Lung microvascular endothelial cell (primary cell): ENCODE measurements around the gene PPP1R15A. TPM values are rescaled to one million over a fixed set of nuclear protein-coding genes. Genes with fewer than 3 reads are reported as not detected.
A peak's percentile ranks its signal among the peaks of the same experiment; 100 is the strongest.
"Not testable (repeated sequence)": the region's sequence is repeated elsewhere in the genome, so short reads cannot be mapped to it uniquely, and the experiment has no call there.

ENCODE experiments used
- DNase-seq, 2 donors: peaks; one replicate each; pipeline versions ENCODE4 v3.0.0 to v3.0.0-alpha.2; 2010; ENCODE audit warnings: low read depth in 2 of 2
- total RNA-seq: library from RNA; depleted of rRNA; stranded (reverse); fragments of >200 nt; gene quantifications from 2 replicates; pipeline ENCODE4 v1.2.1, GENCODE V29; 2014

The PPP1R15A gene
- total RNA-seq: 21.6 and 63.9 TPM in 2 replicates

DNA sequence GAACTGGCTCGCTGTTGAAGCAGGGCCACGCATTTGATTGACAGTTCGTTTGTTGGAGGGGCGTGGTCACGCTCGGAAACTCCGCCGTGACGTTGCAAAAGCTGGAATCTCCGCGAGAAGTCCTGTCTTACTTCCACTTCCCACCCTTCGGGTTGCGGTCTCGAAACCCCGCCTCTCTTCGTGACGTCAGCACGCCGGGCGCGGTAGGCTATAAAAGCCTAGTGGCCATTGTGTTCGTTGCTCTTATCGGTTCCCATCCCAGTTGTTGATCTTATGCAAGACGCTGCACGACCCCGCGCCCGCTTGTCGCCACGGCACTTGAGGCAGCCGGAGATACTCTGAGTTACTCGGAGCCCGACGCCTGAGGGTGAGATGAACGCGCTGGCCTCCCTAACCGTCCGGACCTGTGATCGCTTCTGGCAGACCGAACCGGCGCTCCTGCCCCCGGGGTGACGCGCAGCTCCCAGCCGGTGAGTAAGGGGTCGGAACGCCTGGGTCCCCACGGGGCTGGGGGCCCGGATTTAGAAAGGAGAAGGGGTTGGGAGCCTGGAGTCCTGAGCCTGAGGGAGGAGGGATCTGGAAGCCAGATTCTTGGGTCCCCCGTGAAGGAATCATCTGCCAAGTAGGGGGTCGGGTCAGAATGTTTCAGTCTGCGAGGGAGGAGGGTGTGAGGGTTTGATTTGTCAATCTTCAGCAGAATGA, at the start of gene PPP1R15A:
PPP1R15A (plus strand) TSS at position 240 of the 702 bp plus-strand sequence. CDS start 813 bp downstream, outside the sequence.
- peak; percentile 98 for DNase-seq

DNA sequence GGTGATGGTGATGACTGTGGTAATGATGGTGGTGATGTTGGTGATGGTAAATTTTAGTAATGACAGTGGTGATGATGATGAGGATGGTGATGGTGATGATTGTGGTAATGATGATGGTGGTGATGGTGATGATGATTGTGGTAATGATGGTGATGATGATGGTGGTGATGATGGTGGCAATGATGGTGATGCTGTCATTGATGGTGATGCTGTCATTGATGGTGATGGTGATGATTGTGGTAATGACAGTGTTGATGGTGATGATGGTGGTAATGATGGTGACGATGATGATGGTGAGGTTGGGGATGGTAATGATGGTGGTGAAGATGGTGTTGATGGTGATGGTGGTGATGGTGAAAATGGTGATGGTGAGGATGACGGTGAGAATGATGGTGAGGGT, 49.7 kb upstream of the PPP1R15A start:
- no peak for DNase-seq

GRCh38 chr19:48826606-48827020, 45.6 kb upstream of the PPP1R15A start:
- no peak for DNase-seq

DNA sequence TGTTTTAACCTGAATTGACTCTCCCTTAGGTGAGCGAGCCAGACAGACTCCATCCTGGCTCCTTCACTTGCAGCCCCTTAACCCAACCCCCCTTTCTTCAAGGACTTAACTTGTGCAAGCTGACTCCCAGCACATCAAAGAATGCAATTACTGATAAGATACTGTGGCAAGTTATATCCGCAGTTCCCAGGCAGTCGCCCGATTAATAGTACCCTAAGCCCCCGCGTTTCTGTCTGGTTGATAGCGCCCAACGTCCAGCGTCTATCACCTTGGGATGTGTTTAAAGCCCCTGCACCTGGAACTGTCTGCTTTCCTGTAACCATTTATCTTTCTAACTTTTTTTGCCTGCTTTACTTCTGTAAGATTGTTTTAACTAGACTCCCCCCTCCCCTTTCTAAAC, 42.1 kb upstream of the PPP1R15A start:
- DNase-seq: no peak

DNA sequence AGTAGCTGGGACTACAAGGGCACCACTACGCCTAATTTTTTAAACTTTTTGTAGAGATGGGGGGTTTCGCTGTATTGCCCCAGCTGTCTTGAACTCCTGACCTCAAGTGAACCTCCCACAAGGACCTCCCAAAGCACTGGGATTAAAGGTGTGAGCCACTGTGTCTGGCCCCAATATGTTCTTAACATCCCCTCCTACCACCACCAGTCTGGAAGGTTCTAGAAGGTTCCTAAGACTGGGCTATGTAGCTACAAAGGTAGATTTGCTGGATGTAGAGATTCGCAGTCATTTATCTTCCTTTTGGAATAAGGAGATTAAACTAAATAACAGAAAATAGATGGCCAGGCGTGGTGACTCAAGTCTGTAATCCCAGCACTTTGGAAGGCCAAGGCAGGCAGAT, 41.3 kb upstream of the PPP1R15A start:
- DNase-seq: no peak

GRCh38 chr19:48833049-48833448, 39.2 kb upstream of the PPP1R15A start:
- no peak for DNase-seq

DNA sequence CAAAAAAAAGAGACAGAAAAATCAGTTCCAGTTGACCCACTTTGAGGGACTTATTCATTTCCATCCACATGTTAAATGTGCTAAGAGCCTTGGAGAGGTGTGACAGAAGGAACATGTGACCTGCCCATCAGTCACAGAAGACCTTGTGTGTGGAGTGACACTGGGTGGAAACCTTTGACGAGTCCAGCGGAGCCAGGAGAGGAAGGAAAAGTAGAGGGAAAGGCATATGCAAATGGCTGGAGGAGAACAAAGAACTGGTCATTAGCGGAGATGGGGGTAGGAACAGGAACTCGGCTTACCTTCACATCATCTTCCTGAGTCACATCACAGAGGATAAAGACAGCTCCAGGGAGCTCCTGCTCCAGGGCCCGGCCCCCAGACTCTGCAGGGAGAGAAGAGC, 38.2 kb upstream of the PPP1R15A start:
- DNase-seq: no peak

- DNase-seq: peak; percentile 83 to 90
Observed at GRCh38 chr19:48835734-48836088, 36.5 kb upstream of the PPP1R15A start.

- DNase-seq: peak; percentile 24 to 43
Observed at GRCh38 chr19:48836089-48837017, 35.9 kb upstream of the PPP1R15A start, which contains the start of gene HSD17B14. Gene HSD17B14, minus strand, starts transcription at chr19:48836491. Its CDS starts 80 bp downstream, at chr19:48836411.

DNA sequence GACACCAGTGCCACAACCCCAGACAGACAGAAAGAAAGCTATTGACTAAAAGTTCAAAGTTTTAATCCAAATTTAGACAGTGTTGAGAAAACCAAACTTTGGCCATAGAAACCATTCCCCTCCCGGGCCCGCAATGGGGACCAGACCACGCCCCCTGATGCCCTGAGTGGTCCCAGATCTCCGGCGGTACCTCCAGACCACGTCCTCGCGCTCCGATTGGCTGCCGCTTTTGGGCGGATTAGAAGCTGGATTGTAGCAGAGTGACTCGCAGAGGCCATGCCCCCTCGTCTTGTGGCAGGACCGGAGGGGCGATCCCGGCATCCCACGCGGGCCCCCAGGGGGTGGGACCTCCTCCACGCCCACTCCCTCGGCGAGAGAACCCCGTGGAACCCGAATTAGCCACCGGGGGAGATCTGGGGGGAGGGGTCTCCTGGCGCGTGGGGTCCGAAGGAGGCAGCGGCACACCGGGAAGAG, 35.1 kb upstream of the PPP1R15A start:
- peak in 1 of 2 donors; percentile 76 for DNase-seq

DNA sequence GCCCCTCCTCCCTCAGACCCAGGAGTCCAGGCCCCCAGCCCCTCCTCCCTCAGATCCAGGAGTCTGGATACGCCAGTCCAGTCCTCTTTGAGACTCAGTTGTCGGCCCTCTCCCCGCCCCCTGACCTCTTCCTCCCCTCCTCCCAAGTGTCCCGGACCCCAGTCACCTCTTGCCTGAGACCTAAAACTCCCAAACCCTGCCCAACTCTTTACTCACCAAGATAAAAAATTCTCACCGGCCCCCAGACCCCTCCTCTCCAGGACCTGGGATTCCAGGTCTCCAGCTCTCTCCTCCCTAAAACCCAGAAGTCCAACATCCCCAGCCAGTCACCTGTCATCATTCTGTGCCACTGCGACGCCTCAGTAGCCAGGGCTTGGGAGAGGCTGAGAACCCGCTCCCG, 34.5 kb upstream of the PPP1R15A start:
- no peak for DNase-seq

- no peak for DNase-seq
Observed at GRCh38 chr19:48841047-48841446, 31.2 kb upstream of the PPP1R15A start.

DNA sequence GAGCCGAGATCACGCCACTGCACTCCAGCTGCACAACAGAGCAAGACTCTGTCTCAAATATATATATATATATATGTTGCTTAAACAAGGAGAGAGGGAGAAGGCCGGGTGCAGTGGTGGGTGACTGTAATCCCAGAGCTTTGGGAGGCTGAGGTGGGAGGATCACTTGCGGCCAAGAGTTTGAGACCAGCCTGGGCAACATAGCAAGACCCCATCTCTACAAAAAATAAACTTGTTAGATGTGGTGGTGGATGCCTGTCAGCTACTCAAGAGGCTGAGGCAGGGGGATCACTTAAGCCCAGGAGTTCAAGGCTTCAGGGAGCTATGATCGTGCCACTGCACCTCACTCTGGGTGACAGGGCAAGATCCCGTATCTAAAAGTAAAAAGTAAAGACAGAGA, 30.6 kb upstream of the PPP1R15A start:
- no peak for DNase-seq

DNA sequence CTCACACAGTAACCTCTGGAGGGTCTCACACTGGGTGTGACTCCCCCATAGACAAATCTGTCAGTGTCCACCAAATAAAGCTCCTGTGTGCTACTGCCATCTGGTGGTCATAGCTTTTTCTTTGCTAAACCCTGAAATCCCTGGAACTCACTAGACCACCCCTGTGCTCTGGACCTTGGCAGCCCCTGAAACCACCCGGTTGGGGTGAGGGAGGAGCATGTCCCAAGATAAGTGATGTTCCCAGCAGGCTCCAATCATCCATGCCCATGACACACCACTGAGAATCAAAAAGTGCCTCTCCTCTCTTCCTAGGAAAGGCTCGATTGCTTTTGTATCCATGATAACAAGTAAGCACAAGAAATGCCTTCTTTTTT, 29.4 kb upstream of the PPP1R15A start:
- peak; percentile 51 to 73 for DNase-seq

- DNase-seq: peak; percentile 46 to 62
Observed at GRCh38 chr19:48844472-48844871, 27.7 kb upstream of the PPP1R15A start.

GRCh38 chr19:48845384-48845783, 26.8 kb upstream of the PPP1R15A start:
- DNase-seq: no peak

- DNase-seq: not testable (repeated sequence)
Observed at GRCh38 chr19:48846659-48847058, 25.6 kb upstream of the PPP1R15A start.

GRCh38 chr19:48852292-48852691, 19.9 kb upstream of the PPP1R15A start:
- no peak for DNase-seq

- DNase-seq: no peak
Observed at GRCh38 chr19:48853483-48853882, 18.7 kb upstream of the PPP1R15A start.

DNA sequence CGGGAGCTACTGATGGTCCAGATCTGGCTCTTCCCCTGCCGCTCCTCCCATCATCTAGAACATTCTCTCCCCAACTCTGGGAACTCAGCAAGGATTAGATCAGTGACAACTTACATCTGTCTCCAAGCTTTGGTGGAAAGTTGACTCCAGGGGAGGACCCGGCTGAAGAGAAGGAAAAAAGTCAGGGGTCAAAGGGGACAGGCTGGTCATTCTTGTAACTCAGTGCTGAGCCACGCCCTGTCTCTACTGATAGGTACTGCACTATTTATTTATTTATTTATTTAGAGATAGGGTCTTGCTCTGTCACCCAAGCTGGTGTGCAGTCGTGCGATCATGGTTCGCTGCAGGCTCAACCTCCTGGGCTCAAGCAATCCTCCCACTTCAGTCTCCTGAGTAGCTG, 18.1 kb upstream of the PPP1R15A start:
- DNase-seq: no peak

- DNase-seq: no peak
Observed at GRCh38 chr19:48856921-48857320, 15.3 kb upstream of the PPP1R15A start.

DNA sequence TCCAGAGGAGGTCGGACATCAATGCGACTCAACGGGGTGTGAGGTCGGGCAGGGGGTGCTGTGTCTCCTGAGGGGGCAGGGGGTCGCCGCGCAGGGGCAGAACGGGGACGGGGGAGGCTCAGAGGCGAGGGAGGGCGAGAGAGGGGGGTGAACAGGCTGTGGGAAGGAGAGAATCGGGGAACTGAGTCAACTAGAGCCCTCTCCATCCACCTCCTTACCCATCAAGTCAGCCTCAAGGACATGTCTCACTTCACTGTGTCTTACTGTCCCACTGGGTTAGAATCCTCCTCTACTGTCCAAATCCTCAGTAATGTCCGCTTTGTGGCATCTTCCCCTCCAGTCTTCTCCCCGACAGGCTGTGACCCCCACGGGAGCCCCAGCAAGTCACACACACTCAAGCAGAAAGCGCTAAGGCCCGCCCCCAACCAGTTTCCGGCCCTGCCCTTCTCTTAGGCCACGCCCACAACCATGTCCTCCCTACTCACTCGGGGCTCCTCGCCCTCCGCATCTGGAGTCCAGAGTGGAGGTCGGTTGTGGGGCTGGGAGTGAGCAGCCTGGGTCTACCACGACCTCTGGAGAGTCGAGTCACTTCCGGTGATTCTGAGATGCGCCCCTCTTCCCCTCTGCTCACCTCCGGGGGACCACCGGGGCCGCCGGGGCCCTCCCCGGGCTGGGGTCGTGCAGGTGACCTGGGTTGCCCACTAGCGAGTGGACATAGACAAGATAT, 13.1 kb upstream of the PPP1R15A start:
- no peak for DNase-seq
